HAP-1 (cell line): ENCODE measurements around the gene TEKT4.
A peak's percentile ranks its signal among the peaks of the same experiment; 100 is the strongest.
"Not testable (repeated sequence)": the region's sequence is repeated elsewhere in the genome, so short reads cannot be mapped to it uniquely, and the experiment has no call there.

Experiments
- DNase-seq, 2 experiments: peaks; one replicate each; pipeline ENCODE4 v3.0.0-alpha.2; 2016 to 2020; ENCODE audit warnings: low spot score in 2 of 2
- H3K27me3 ChIP-seq: fragments of 250-450 bp; sonication (Bioruptor Pico); 2 replicates; pipeline ENCODE4 v1.5.1; 2020; ENCODE audit warnings: low read depth, mild to moderate bottlenecking, moderate library complexity
- H3K36me3 ChIP-seq: fragments of 250-450 bp; sonication (Bioruptor Pico); replicated peaks from 2 replicates; pipeline ENCODE4 v1.5.1; 2020; ENCODE audit warnings: mild to moderate bottlenecking
- H3K4me1 ChIP-seq: fragments of 250-450 bp; sonication (Bioruptor Pico); 2 replicates; pipeline ENCODE4 v1.5.1; 2020; ENCODE audit warnings: mild to moderate bottlenecking
- H3K4me3 ChIP-seq: fragments of 250-450 bp; sonication (Bioruptor Pico); 2 replicates; pipeline ENCODE4 v1.5.1; 2020; ENCODE audit warnings: mild to moderate bottlenecking, moderate library complexity
- H3K9me3 ChIP-seq: fragments of 250-450 bp; sonication (Bioruptor Pico); 2 replicates; pipeline ENCODE4 v1.5.1; 2020; ENCODE audit warnings: mild to moderate bottlenecking, moderate library complexity
- in situ Hi-C: fragments of 300-500 bp; cut with MboI; formaldehyde crosslinking; loops from 3 replicates; pipeline ENCODE4 v1.14.3; 2020; ENCODE audit warnings: low sequenced_read_pairs, inconsistent platforms, mixed read lengths

Gene TEKT4

GRCh38 chr2:94871226-94872087 is at the start of gene TEKT4:
TEKT4 (plus strand) TSS chr2:94871430; CDS start chr2:94871580, 150 bp downstream.
- H3K27me3 ChIP-seq, result peaks cover 7% of the 10 kb centered on the region
- DNase-seq, result no peak
- no peaks in the 10 kb centered on the region for H3K36me3 ChIP-seq
- H3K9me3 ChIP-seq, result no peaks in the 10 kb centered on the region
- H3K4me3 ChIP-seq, result no peak within 1 kb of the TSS
- in situ Hi-C loops, result no loop called here
- no peaks in the 10 kb centered on the region for H3K4me1 ChIP-seq

DNA sequence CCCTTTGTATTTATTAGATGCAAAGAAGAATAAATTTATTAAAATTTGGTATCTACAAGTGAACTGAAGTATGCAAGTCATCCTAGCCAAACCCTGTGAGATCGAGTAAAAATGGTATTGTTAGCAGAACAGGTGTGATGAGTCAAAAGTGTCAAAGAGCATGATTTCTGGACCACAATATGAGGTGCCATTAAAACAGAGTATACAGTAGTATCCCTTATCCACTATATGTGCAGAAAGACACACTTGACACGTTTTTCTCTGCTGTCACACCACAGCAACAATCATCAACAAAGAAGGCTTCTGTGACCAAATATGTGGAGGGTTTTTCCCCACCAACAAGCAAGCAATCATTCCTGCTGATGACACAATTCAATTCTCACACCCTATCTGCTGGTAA is 32.0 kb upstream of the TEKT4 start:
- H3K9me3 ChIP-seq, H3K4me3 ChIP-seq, H3K36me3 ChIP-seq, in situ Hi-C loops, H3K27me3 ChIP-seq, DNase-seq, H3K4me1 ChIP-seq: not testable (repeated sequence)

GRCh38 chr2:94856856-94857255 is 14.4 kb upstream of the TEKT4 start:
- H3K27me3 ChIP-seq, H3K36me3 ChIP-seq, H3K4me3 ChIP-seq, in situ Hi-C loops, DNase-seq, H3K9me3 ChIP-seq, H3K4me1 ChIP-seq: not testable (repeated sequence)

- H3K36me3 ChIP-seq, H3K4me1 ChIP-seq, H3K9me3 ChIP-seq, in situ Hi-C loops, H3K27me3 ChIP-seq, H3K4me3 ChIP-seq: not testable (repeated sequence)
- peak in 1 of 2 experiments; percentile 35 for DNase-seq
Observed at GRCh38 chr2:94857367-94858162, 13.7 kb upstream of the TEKT4 start.

DNA sequence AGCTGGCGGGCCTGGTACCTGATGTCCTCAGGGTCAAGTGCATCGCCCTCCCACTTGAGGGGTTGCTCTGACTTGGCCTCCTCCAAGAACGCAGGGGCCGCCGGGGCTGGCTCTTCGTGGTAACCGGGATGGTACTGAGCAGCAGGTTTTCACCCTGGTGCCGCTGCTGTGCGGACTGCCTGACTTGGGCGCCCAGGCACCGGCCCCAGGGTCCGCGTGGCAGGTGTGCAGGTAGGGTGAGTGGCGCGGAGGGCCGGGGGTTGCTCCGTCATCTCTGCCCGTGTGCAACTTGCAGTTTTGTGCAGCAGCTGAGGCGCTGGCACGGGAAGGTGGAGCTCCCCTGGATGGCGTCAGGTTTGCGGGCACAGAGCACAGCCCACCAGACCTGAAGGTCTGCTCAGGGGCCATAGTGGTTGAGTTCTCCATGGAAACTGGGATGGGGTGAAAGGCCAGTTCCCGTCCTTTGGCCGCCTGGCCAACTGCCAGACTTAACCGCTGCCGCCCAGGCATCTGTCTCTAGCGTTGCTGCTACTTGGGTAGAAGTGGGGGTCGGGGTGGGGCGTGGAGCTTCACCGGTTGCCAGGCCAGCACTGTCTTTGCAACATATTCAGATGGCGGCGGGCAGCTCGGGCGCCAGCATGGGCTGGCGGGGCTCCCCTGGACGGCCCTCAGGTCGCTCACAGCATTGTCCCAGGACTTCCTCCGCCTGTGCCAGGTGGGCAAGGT is 12.9 kb upstream of the TEKT4 start:
- H3K4me1 ChIP-seq, H3K27me3 ChIP-seq, in situ Hi-C loops, H3K36me3 ChIP-seq, H3K9me3 ChIP-seq, DNase-seq, H3K4me3 ChIP-seq: not testable (repeated sequence)

DNA sequence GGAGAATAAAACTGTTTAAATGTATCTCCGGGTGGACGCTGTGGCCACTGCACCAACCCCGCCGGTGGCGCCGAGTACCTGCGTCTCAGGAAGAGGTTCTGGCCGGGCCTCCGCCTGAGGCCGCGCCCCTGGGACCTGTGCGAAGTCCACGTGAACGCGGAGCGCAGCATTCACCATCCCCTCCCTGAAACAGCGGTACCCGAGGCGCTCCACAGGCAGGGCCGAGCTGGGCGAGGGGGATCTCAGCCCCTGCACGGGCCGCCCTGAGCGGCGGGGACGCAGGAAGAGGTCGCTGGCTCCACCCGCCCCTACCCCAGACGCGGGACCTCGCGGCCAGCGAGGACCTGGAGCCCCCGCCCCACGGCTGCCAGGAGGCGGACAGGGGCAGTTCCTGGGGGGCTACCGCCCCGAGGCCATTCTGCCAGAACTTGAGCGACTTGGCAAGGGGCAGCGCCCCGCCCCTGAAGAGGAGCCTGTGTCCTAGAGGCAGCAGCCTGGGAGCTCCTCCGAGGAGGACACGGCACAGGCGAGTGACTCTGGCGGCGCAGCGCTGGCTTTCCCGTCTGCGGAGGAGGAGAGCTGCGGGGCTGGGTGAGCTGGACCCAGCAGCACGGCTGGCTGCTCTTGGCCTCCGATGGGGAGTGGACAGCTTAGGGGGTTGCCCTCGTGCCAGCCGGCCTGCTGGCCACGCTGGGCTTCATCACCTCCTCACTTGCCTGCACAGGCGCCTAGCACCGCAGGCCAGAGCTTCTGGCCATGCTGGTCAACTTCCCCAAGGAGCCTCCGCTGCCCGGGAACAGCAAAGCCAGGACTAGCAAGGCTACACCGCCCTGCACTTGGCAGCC is 9.7 kb upstream of the TEKT4 start:
- Histone ChIP-seq H3K36me3 (no peaks in the 10 kb centered on the region), H3K27me3 (peaks cover 7% of the 10 kb centered on the region; the same call in 1 of the 2 replicates), H3K4me3 (0 out of 2 replicates have a peak overlapping the region, but pooled peaks have one; percentile 2), H3K9me3 (no peaks in the 10 kb centered on the region), H3K4me1 (no peaks in the 10 kb centered on the region)
- in situ Hi-C loops, result no loop called here
- DNase-seq, result no peak

GRCh38 chr2:94862903-94863302 is 8.3 kb upstream of the TEKT4 start:
- DNase-seq, in situ Hi-C loops, H3K27me3 ChIP-seq, H3K4me3 ChIP-seq, H3K4me1 ChIP-seq, H3K36me3 ChIP-seq, H3K9me3 ChIP-seq: not testable (repeated sequence)

GRCh38 chr2:94869131-94869530 is 2.1 kb upstream of the TEKT4 start:
- no peaks in the 10 kb centered on the region for H3K9me3 ChIP-seq
- H3K36me3 ChIP-seq, result no peaks in the 10 kb centered on the region
- peaks cover 9% of the 10 kb centered on the region for H3K27me3 ChIP-seq
- no peaks in the 10 kb centered on the region for H3K4me1 ChIP-seq
- no peak overlapping the region for H3K4me3 ChIP-seq
- in situ Hi-C loops, result no loop called here
- no peak for DNase-seq

- in situ Hi-C loops, result no loop called here
- H3K27me3 ChIP-seq, result peaks cover 9% of the 10 kb centered on the region
- no peak for DNase-seq
- no peaks in the 10 kb centered on the region for H3K4me1 ChIP-seq
- H3K9me3 ChIP-seq, result no peaks in the 10 kb centered on the region
- no peak overlapping the region for H3K4me3 ChIP-seq
- H3K36me3 ChIP-seq, result no peaks in the 10 kb centered on the region
Observed at GRCh38 chr2:94869552-94870439, 1.4 kb upstream of the TEKT4 start.

DNA sequence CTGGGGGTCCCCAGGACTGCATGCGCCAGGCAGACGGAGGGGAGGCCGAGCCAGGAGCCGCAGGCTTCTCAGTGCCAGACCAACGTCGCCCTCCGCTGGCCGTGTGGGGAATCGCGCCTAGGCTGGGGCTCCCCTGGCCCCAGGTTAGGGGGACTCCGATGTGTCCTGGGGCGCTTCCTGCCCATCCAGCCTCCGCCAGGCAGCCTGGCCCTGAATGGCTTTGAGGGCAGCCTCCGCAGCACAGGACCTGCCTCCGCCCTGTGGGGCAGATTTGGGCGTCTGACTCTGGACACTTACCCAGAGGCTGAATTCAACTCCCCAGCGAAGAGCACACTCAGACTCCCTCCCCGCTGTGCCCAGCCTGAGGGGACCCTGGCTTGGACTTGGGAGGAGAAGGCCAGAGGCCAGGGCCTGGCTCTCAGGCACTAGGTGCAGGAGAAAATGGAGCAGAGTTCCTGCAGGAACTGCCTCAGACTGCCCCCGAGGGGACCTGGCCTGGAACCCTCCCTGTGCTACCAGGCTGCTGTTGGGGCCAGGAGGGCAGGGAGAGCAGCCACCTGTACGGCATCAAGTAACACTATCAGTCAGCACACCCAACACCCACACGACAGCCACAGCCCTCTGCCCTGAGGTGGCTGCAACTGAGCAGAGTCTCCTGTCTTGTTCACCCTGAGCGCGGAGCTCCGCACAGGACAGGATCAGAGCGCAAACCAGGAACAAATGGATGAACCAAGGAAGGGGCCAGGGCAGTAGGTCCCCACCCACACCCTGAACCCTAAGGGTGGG is 597 bp upstream of the TEKT4 start:
- DNase-seq, result peak in 1 of 2 experiments; percentile 73
- in situ Hi-C loops, result no loop called here
- Histone ChIP-seq H3K4me1 (no peaks in the 10 kb centered on the region), H3K9me3 (no peaks in the 10 kb centered on the region), H3K36me3 (no peaks in the 10 kb centered on the region), H3K27me3 (peaks cover 7% of the 10 kb centered on the region), H3K4me3 (no peak overlapping the region)

DNA sequence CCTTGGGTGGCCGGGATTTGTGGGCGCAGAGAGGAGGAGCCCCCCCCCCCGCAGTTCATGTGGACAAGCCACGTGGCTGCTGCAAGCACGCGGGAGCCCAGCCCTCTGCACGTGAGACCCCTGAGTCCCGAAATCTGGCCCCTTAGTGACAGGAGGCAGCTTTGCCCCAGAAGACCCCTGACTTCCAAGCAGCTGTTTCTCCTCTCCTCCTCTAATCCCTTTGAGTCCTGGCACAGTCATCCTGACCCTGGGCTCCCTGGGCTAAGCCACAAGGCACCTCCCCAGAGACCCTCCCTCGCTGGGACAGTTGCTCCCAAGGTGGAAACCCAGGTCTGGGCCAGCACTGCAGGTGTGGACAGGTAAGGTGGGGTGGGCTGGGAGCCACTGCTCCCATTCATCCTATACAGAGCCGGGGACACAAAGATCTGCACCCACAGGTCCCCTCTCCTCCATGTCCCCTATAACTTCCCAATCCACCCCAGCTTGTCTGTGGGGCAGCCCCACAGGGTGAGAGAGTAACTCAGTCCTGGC is 923 bp downstream of the TEKT4 start:
- no peak for DNase-seq
- no peaks in the 10 kb centered on the region for H3K9me3 ChIP-seq
- no peak overlapping the region for H3K4me3 ChIP-seq
- H3K4me1 ChIP-seq, result no peaks in the 10 kb centered on the region
- no peaks in the 10 kb centered on the region for H3K36me3 ChIP-seq
- H3K27me3 ChIP-seq, result peaks cover 7% of the 10 kb centered on the region
- in situ Hi-C loops, result no loop called here
